ENCODE measurements around the gene GOLPH3.
A peak's percentile ranks its signal among the peaks of the same experiment; 100 is the strongest.

GOLPH3 gene

GRCh38 chr5:32206509-32207354 lies 32.6 kb upstream of the GOLPH3 start:
- no peak for DNase-seq (ENCODE audit: low read depth)
- H3K4me3 ChIP-seq (replicated peaks; ENCODE audit: low read depth, low read length), result no peak overlapping the region
- TF ChIP-seq, protein P1, sequence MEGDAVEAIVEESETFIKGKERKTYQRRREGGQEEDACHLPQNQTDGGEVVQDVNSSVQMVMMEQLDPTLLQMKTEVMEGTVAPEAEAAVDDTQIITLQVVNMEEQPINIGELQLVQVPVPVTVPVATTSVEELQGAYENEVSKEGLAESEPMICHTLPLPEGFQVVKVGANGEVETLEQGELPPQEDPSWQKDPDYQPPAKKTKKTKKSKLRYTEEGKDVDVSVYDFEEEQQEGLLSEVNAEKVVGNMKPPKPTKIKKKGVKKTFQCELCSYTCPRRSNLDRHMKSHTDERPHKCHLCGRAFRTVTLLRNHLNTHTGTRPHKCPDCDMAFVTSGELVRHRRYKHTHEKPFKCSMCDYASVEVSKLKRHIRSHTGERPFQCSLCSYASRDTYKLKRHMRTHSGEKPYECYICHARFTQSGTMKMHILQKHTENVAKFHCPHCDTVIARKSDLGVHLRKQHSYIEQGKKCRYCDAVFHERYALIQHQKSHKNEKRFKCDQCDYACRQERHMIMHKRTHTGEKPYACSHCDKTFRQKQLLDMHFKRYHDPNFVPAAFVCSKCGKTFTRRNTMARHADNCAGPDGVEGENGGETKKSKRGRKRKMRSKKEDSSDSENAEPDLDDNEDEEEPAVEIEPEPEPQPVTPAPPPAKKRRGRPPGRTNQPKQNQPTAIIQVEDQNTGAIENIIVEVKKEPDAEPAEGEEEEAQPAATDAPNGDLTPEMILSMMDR (IDR thresholded peaks at IDR 0.05; ENCODE audit: low read length, missing control alignments), result no peak

- DNase-seq (ENCODE audit: low read depth), result no peak
- TF ChIP-seq, protein P1 (IDR thresholded peaks at IDR 0.05; ENCODE audit: low read length, missing control alignments), result no peak
- no peak overlapping the region for H3K4me3 ChIP-seq (replicated peaks; ENCODE audit: low read depth, low read length)
Measured at GRCh38 chr5:32206053-32206452, 31.9 kb upstream of the GOLPH3 start.

GRCh38 chr5:32202394-32202793 lies 28.3 kb upstream of the GOLPH3 start:
- DNase-seq (ENCODE audit: low read depth), result peak; percentile 19
- TF ChIP-seq, protein P1 (IDR thresholded peaks at IDR 0.05; ENCODE audit: low read length, missing control alignments), result no peak
- no peak overlapping the region for H3K4me3 ChIP-seq (replicated peaks; ENCODE audit: low read depth, low read length)

- TF ChIP-seq, protein P1 (IDR thresholded peaks at IDR 0.05; ENCODE audit: low read length, missing control alignments), result no peak
- no peak overlapping the region for H3K4me3 ChIP-seq (replicated peaks; ENCODE audit: low read depth, low read length)
- DNase-seq (ENCODE audit: low read depth), result peak; percentile 69
Measured at GRCh38 chr5:32201122-32201753, 27.1 kb upstream of the GOLPH3 start.

- no peak for DNase-seq (ENCODE audit: low read depth)
- TF ChIP-seq, protein P1 (IDR thresholded peaks at IDR 0.05; ENCODE audit: low read length, missing control alignments), result no peak
- no peak overlapping the region for H3K4me3 ChIP-seq (replicated peaks; ENCODE audit: low read depth, low read length)
Measured at GRCh38 chr5:32197032-32197431, 22.9 kb upstream of the GOLPH3 start.

DNA sequence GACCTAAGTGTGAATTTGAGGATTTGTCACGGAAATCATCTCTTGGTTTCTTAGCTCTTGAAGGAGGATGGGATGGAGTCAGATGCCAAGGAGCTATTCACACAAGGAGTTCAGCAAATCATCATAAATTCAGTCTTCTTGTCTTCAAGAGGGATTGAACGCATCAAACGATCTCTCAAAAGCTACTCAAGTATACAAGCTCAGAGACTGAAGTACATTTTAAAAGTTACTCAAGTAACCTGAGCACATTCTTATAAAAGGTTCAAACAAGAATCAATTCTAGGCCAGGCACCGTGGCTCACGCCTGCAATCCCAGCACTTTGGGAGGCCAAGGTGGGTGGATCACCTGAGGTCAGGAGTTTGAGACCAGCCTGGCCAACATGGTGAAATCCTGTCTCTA lies 21.1 kb upstream of the GOLPH3 start:
- TF ChIP-seq, protein P1 (IDR thresholded peaks at IDR 0.05; ENCODE audit: low read length, missing control alignments), result no peak
- DNase-seq (ENCODE audit: low read depth), result no peak
- H3K4me3 ChIP-seq (replicated peaks; ENCODE audit: low read depth, low read length), result no peak overlapping the region

Measured in fibroblast of pulmonary artery (primary cell).